ENCODE measurements around the gene SH3RF3. TPM values are rescaled to one million over a fixed set of nuclear protein-coding genes. Genes with fewer than 3 reads are reported as not detected.

SH3RF3 gene
- total RNA-seq, 1 donor from 2014 or later = 7.3 TPM

DNA sequence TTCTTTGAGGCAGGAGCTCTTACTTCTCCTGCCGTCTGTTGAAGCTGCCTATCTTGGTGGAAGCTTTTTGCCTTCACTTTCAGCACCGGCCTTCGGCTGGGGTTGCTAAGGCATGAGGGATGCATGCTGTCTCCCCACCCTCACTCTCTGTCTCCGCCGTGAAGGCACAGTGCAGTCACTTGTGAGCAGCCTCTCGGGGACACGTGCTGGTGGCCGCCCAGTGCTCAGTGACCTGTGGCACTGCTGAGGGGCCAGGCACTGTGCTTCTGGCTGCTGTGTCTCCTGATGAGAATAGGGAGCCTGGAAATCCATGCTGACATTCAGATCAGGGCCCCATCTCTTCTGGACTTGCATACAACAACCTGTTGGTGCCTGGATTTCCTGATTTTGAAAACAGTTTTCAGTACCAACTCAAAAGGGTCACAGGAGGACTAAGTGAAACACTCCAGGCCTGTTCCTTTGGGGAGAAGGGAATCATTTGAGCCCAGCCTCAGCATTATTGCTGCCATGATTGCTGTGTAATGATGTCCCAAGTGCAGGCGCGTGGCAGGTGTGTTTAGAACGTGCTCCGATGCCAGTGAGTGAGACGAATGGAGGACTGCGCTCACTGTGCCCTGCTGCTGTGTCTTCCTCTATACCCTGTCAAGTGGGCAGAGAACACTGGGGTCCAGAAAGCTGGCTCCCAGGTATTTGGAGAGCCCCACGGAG, 266.6 kb downstream of the SH3RF3 start:
- DNase-seq (ENCODE audit: low read depth) = no peak
- TF ChIP-seq, protein P1, sequence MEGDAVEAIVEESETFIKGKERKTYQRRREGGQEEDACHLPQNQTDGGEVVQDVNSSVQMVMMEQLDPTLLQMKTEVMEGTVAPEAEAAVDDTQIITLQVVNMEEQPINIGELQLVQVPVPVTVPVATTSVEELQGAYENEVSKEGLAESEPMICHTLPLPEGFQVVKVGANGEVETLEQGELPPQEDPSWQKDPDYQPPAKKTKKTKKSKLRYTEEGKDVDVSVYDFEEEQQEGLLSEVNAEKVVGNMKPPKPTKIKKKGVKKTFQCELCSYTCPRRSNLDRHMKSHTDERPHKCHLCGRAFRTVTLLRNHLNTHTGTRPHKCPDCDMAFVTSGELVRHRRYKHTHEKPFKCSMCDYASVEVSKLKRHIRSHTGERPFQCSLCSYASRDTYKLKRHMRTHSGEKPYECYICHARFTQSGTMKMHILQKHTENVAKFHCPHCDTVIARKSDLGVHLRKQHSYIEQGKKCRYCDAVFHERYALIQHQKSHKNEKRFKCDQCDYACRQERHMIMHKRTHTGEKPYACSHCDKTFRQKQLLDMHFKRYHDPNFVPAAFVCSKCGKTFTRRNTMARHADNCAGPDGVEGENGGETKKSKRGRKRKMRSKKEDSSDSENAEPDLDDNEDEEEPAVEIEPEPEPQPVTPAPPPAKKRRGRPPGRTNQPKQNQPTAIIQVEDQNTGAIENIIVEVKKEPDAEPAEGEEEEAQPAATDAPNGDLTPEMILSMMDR (IDR thresholded peaks at IDR 0.05; ENCODE audit: insufficient read depth, low read depth, low read length) = no peak
- TF ChIP-seq EZH2 (IDR thresholded peaks at IDR 0.05; ENCODE audit: insufficient read depth, low read length) = no peak
- Mint-ChIP-seq H3K36me3 (ENCODE audit: low read depth, unreplicated experiment) (peaks cover 29% of the 10 kb centered on the region), H3K4me3 (ENCODE audit: unreplicated experiment) (no peak overlapping the region), H3K9me3 (ENCODE audit: unreplicated experiment) (peaks cover 5% of the 10 kb centered on the region), H3K27ac (ENCODE audit: unreplicated experiment) (no peak overlapping the region), H3K4me1 (ENCODE audit: low read depth, unreplicated experiment) (peaks cover 15% of the 10 kb centered on the region), H3K27me3 (ENCODE audit: low read depth, unreplicated experiment) (peaks cover 34% of the 10 kb centered on the region)
- Histone ChIP-seq H3K9ac (ENCODE audit: low read length) (no peak overlapping the region), H3K9me3 (ENCODE audit: insufficient read depth, low read depth, low read length) (no peaks in the 10 kb centered on the region), H2AFZ (ENCODE audit: low read depth, low read length) (no peak overlapping the region), H3K4me3 (ENCODE audit: insufficient read depth, low read depth, low read length) (no peak overlapping the region), H4K20me1 (ENCODE audit: insufficient read depth, low read length) (peaks cover 5% of the 10 kb centered on the region), H3K4me2 (ENCODE audit: low read length) (no peak overlapping the region), H3K27ac (ENCODE audit: low read depth, low read length) (no peak overlapping the region), H3K4me1 (ENCODE audit: insufficient read depth, low read length) (no peaks in the 10 kb centered on the region), H3K36me3 (ENCODE audit: insufficient read depth, low read length) (peaks cover 2% of the 10 kb centered on the region), H3K27me3 (ENCODE audit: insufficient read depth, low read length) (peaks cover 2% of the 10 kb centered on the region), H3K79me2 (ENCODE audit: insufficient read depth, low read length) (no peaks in the 10 kb centered on the region)
- no peak for FAIRE-seq

GRCh38 chr2:109396202-109397180, 267.5 kb downstream of the SH3RF3 start:
- no peak for DNase-seq (ENCODE audit: low read depth)
- Histone ChIP-seq H3K27me3 (ENCODE audit: insufficient read depth, low read length) (peaks cover 2% of the 10 kb centered on the region), H3K27ac (ENCODE audit: low read depth, low read length) (no peak overlapping the region), H3K79me2 (ENCODE audit: insufficient read depth, low read length) (no peaks in the 10 kb centered on the region), H3K9ac (ENCODE audit: low read length) (no peak overlapping the region), H3K9me3 (ENCODE audit: insufficient read depth, low read depth, low read length) (no peaks in the 10 kb centered on the region), H3K4me2 (ENCODE audit: low read length) (no peak overlapping the region), H3K36me3 (ENCODE audit: insufficient read depth, low read length) (peaks cover 2% of the 10 kb centered on the region), H4K20me1 (ENCODE audit: insufficient read depth, low read length) (peaks cover 5% of the 10 kb centered on the region), H2AFZ (ENCODE audit: low read depth, low read length) (no peak overlapping the region), H3K4me3 (ENCODE audit: insufficient read depth, low read depth, low read length) (no peak overlapping the region), H3K4me1 (ENCODE audit: insufficient read depth, low read length) (no peaks in the 10 kb centered on the region)
- H3K9me3 Mint-ChIP-seq (ENCODE audit: unreplicated experiment) = peaks cover 5% of the 10 kb centered on the region
- H3K27ac Mint-ChIP-seq (ENCODE audit: unreplicated experiment) = no peak overlapping the region
- H3K4me1 Mint-ChIP-seq (ENCODE audit: low read depth, unreplicated experiment) = peaks cover 15% of the 10 kb centered on the region
- no peak for FAIRE-seq
- H3K4me3 Mint-ChIP-seq (ENCODE audit: unreplicated experiment) = peak overlapping the region; percentile 62
- TF ChIP-seq, protein P1 (IDR thresholded peaks at IDR 0.05; ENCODE audit: insufficient read depth, low read depth, low read length) = no peak
- TF ChIP-seq EZH2 (IDR thresholded peaks at IDR 0.05; ENCODE audit: insufficient read depth, low read length) = no peak
- H3K36me3 Mint-ChIP-seq (ENCODE audit: low read depth, unreplicated experiment) = peaks cover 33% of the 10 kb centered on the region
- H3K27me3 Mint-ChIP-seq (ENCODE audit: low read depth, unreplicated experiment) = peaks cover 28% of the 10 kb centered on the region
